IMR-90 (cell line): Measurements from ENCODE around the gene HYI. TPM values are rescaled to one million over a fixed set of nuclear protein-coding genes. Genes with fewer than 3 reads are reported as not detected.

ENCODE experiments used
- ATAC-seq: fragments of 200-7000 bp; cut with Tn5 transposase; 2 replicates; pipeline ENCODE4 v1.9.1; 2020; ENCODE audit warnings: low read depth, mild to moderate bottlenecking, moderate library complexity
- BruUV-seq: library from RNA; stranded (reverse); fragments of 400-500 nt; replicated peaks from 2 replicates; lab custom pipeline; 2021; lab: Mats Ljungman, UMichigan
- CTCF ChIA-PET: fragments of 300-600 bp; formaldehyde crosslinking; extraction: SDS; loops from one replicate; lab custom pipeline; 2021; ENCODE audit warnings: antibody characterized with exemption; lab: Yijun Ruan, JAX
- POLR2A ChIA-PET: fragments of 300-600 bp; sonication (Branson Sonifier 250); formaldehyde crosslinking; loops from one replicate; lab custom pipeline; 2022; ENCODE audit warnings: antibody characterized with exemption; ENCODE audit not compliant: unreplicated experiment; lab: Charles Lee
- DNase-seq: peaks from one replicate; pipeline ENCODE4 v3.0.0; 2013
- H2AFZ ChIP-seq: replicated peaks from 2 replicates; pipeline ENCODE3; 2013; ENCODE audit warnings: low read length, mild to moderate bottlenecking; ENCODE audit not compliant: poor library complexity
- H2AK5ac ChIP-seq: 2 replicates; pipeline ENCODE4 v1.6.1; 2013; ENCODE audit warnings: low read depth, low read length, inconsistent platforms
- H2AK9ac ChIP-seq: replicated peaks from 2 replicates; pipeline ENCODE3; 2013; ENCODE audit warnings: mild to moderate bottlenecking, low read depth, low read length, moderate library complexity; ENCODE audit not compliant: poor library complexity
- H2BK120ac ChIP-seq: 2 replicates; pipeline ENCODE4 v1.6.1; 2013; ENCODE audit warnings: low read depth, low read length, inconsistent platforms
- H2BK15ac ChIP-seq: 3 replicates; pipeline ENCODE4 v1.6.1; 2013; ENCODE audit warnings: low read depth, low read length, inconsistent platforms
- H2BK20ac ChIP-seq: 2 replicates; pipeline ENCODE4 v1.6.1; 2013; ENCODE audit warnings: low read depth, mild to moderate bottlenecking, inconsistent platforms, low read length, moderate library complexity
- H2BK5ac ChIP-seq: 2 replicates; pipeline ENCODE4 v1.6.1; 2013; ENCODE audit warnings: mild to moderate bottlenecking, low read depth, low read length, inconsistent platforms; ENCODE audit not compliant: poor library complexity, severe bottlenecking
- H3K14ac ChIP-seq: replicated peaks from 2 replicates; pipeline ENCODE4 v1.6.1; 2013; ENCODE audit warnings: low read depth, low read length, inconsistent platforms
- H3K18ac ChIP-seq: 2 replicates; pipeline ENCODE4 v1.6.1; 2013; ENCODE audit warnings: low read depth, low read length, control low read depth
- H3K23ac ChIP-seq: 2 replicates; pipeline ENCODE4 v1.6.1; 2013; ENCODE audit warnings: low read depth, low read length, inconsistent platforms
- H3K27ac ChIP-seq: 2 replicates; pipeline ENCODE4 v1.5.1; 2013; ENCODE audit warnings: mild to moderate bottlenecking, control low read depth, low read length; ENCODE audit not compliant: insufficient read depth
- H3K27me3 ChIP-seq: 2 replicates; pipeline ENCODE4 v1.6.1; 2013; ENCODE audit warnings: low read length; ENCODE audit not compliant: control insufficient read depth, insufficient read depth
- H3K36me3 ChIP-seq: 2 replicates; pipeline ENCODE4 v1.6.1; 2013; ENCODE audit warnings: low read length, mixed read lengths; ENCODE audit not compliant: control insufficient read depth, insufficient read depth
- H3K4ac ChIP-seq: 2 replicates; pipeline ENCODE4 v1.6.1; 2013; ENCODE audit warnings: low read depth, low read length, inconsistent platforms
- H3K4me1 ChIP-seq: 2 replicates; pipeline ENCODE4 v1.6.1; 2013; ENCODE audit warnings: low read length, mixed read lengths; ENCODE audit not compliant: control insufficient read depth, insufficient read depth
- H3K4me2 ChIP-seq: 2 replicates; pipeline ENCODE4 v1.6.1; 2013; ENCODE audit warnings: low read depth, mild to moderate bottlenecking, control low read depth, low read length, moderate library complexity
- H3K4me3 ChIP-seq: 2 replicates; pipeline ENCODE4 v1.5.1; 2013; ENCODE audit warnings: low read depth, mild to moderate bottlenecking, control low read depth, low read length, moderate library complexity; ENCODE audit not compliant: insufficient read depth
- H3K56ac ChIP-seq: 2 replicates; pipeline ENCODE4 v1.6.1; 2013; ENCODE audit warnings: low read length, inconsistent platforms; ENCODE audit not compliant: insufficient read depth; ENCODE audit errors: extremely low read depth
- H3K79me1 ChIP-seq, 2 experiments: 2 replicates each; pipeline ENCODE4 v1.6.1; 2013; ENCODE audit warnings: low read length in 2 of 2, inconsistent platforms in 1 of 2, low read depth in 1 of 2
- H3K9ac ChIP-seq: 2 replicates; pipeline ENCODE4 v1.6.1; 2013; ENCODE audit warnings: low read depth, low read length, control low read depth
- H3K9me1 ChIP-seq: 2 replicates; pipeline ENCODE4 v1.6.1; 2013; ENCODE audit warnings: low read length, inconsistent platforms; ENCODE audit not compliant: insufficient read depth
- H3K9me3 ChIP-seq: 2 replicates; pipeline ENCODE4 v1.6.1; 2013; ENCODE audit warnings: low read length; ENCODE audit not compliant: control insufficient read depth, insufficient read depth
- H4K20me1 ChIP-seq: 2 replicates; pipeline ENCODE4 v1.6.1; 2013; ENCODE audit warnings: low read length, inconsistent platforms; ENCODE audit not compliant: insufficient read depth
- H4K5ac ChIP-seq: 2 replicates; pipeline ENCODE4 v1.6.1; 2013; ENCODE audit warnings: mild to moderate bottlenecking, low read depth, low read length, control low read depth
- H4K8ac ChIP-seq, 2 experiments: 2 replicates each; pipeline ENCODE4 v1.6.1; 2013; ENCODE audit warnings: low read depth in 2 of 2, low read length in 2 of 2, control low read depth in 1 of 2, inconsistent platforms in 1 of 2
- H4K91ac ChIP-seq: 2 replicates; pipeline ENCODE4 v1.6.1; 2013; ENCODE audit warnings: low read depth, low read length, inconsistent platforms; ENCODE audit not compliant: insufficient read depth
- CEBPB ChIP-seq: IDR thresholded peaks from 2 replicates; pipeline ENCODE4 v1.6.1; 2012; ENCODE audit warnings: low read depth, low read length, improper control_type of control experiment
- ELK1 ChIP-seq: fragments of 150-350 bp; IDR thresholded peaks from 2 replicates; pipeline ENCODE4 v1.6.1; 2016; ENCODE audit warnings: low read depth, mild to moderate bottlenecking, low read length, moderate library complexity, borderline replicate concordance
- NFE2L2 ChIP-seq: fragments of 150-350 bp; IDR thresholded peaks from 2 replicates; pipeline ENCODE4 v1.6.1; 2016; ENCODE audit warnings: low read depth, mild to moderate bottlenecking, low read length
- RAD21 ChIP-seq: IDR thresholded peaks from 2 replicates; pipeline ENCODE4 v1.6.1; 2012; ENCODE audit warnings: low read length, improper control_type of control experiment
- USF2 ChIP-seq: fragments of 150-350 bp; IDR thresholded peaks from 2 replicates; pipeline ENCODE4 v1.6.1; 2017; ENCODE audit warnings: mild to moderate bottlenecking, antibody characterized with exemption, low read length, low read depth
- WGBS, 2 experiments: methylation state at CpG; one replicate each; pipeline versions ENCODE4 v1.1.5 to v1.1.7; 2013; ENCODE audit warnings: missing lambda C conversion rate in 2 of 2; ENCODE audit not compliant: insufficient read length in 1 of 2; ENCODE audit errors: extremely low coverage in 2 of 2; 5-methylcytosine and 5-hydroxymethylcytosine counted together
- dilution Hi-C: fragments of 300-500 bp; cut with HindIII; formaldehyde crosslinking; loops from one replicate; pipeline ENCODE4 v1.14.3; 2018; ENCODE audit warnings: low sequenced_read_pairs; ENCODE audit not compliant: unreplicated experiment
- in situ Hi-C: fragments of 300-500 bp; cut with MboI; formaldehyde crosslinking; loops from 3 replicates; pipeline ENCODE4 v1.14.3; 2019; ENCODE audit warnings: low sequenced_read_pairs, inconsistent platforms, mixed read lengths
- intact Hi-C: fragments of 100-400 bp; cut with micrococcal nuclease; formaldehyde crosslinking; loops from 2 replicates; pipeline ENCODE4 v1.10.0; 2022
- polyA plus RNA-seq, 3 experiments: library from polyadenylated mRNA; depleted of rRNA; stranded (reverse); fragments of >200 nt; gene quantifications; 2 replicates each; pipeline ENCODE4 v1.2.3, GENCODE V29; 2012; ENCODE audit warnings: low replicate concordance in 1 of 3
- total RNA-seq: library from RNA; depleted of rRNA; stranded (reverse); fragments of >200 nt; gene quantifications from 2 replicates; pipeline ENCODE4 v1.2.3, GENCODE V29; 2012

The HYI gene
- total and polyA plus RNA-seq, 2 of the 4 experiments (the other 2 are of a cell fraction): 21.5 to 53.7 TPM

- ChIA-PET CTCF (no interaction called here), POLR2A (no interaction called here)
- ATAC-seq (peak; percentile 44; the same call in 1 of the 2 replicates), DNase-seq (peak; percentile 25)
- Histone ChIP-seq H3K36me3 (peaks cover 93% of the 10 kb centered on the region), H2AFZ (no peak overlapping the region), H3K4me1 (no peaks in the 10 kb centered on the region), H3K9me1 (peaks cover 20% of the 10 kb centered on the region; the same call in 1 of the 2 replicates), H3K4me3 (no peak overlapping the region), H2BK20ac (no peak overlapping the region), H3K9me3 (no peaks in the 10 kb centered on the region), H2AK5ac (no peak overlapping the region), H3K27ac (no peak overlapping the region), H3K18ac (no peak overlapping the region), H2BK120ac (no peak overlapping the region), H3K23ac (no peak overlapping the region), H3K27me3 (no peaks in the 10 kb centered on the region), H3K9ac (no peak overlapping the region), H4K5ac (no peak overlapping the region), H3K4ac (no peak overlapping the region), H2AK9ac (no peak overlapping the region), H3K79me1 (peaks cover 0 to 4% of the 10 kb centered on the region in 2 experiments; a peak in 1 of 4 replicates), H2BK5ac (no peak overlapping the region), H3K56ac (no peak overlapping the region), H4K8ac (no peak overlapping the region), H3K14ac (no peak overlapping the region), H4K20me1 (no peaks in the 10 kb centered on the region; the same call in 1 of the 2 replicates), H2BK15ac (no peak overlapping the region), H3K4me2 (no peak overlapping the region), H4K91ac (no peak overlapping the region)
- dilution Hi-C loops (no loop called here), in situ Hi-C loops (no loop called here), intact Hi-C loops (no loop called here)
- no CpG with 5 or more reads among the region's 4 CpGs for WGBS, 2 experiments
- BruUV-seq: no TSS peak
- TF ChIP-seq RAD21: no peak
- TF ChIP-seq ELK1: no peak
- no peak for TF ChIP-seq USF2
- TF ChIP-seq NFE2L2: no peak
- no peak for TF ChIP-seq CEBPB
Measured at GRCh38 chr1:43425045-43425444, 28.7 kb downstream of the HYI start.
